Endothelial cell of umbilical vein (primary cell): ENCODE data around the gene CCNT2. TPM values are rescaled to one million over a fixed set of nuclear protein-coding genes. Genes with fewer than 3 reads are reported as not detected.

Source experiments
- BruUV-seq: library from RNA; stranded (reverse); fragments of 400-500 nt; replicated peaks from 2 replicates; lab custom pipeline; 2021; lab: Mats Ljungman, UMichigan
- CTCF ChIA-PET: fragments of 300-600, 350-600 bp; sonication (Branson Sonifier 250); formaldehyde crosslinking; loops from one replicate; lab custom pipeline; 2021; ENCODE audit warnings: antibody characterized with exemption, inconsistent platforms; lab: Charles Lee
- POLR2A ChIA-PET: fragments of 300-600, 350-600 bp; sonication (Branson Sonifier 250); formaldehyde crosslinking; loops from one replicate; lab custom pipeline; 2021; ENCODE audit warnings: antibody characterized with exemption, inconsistent platforms; lab: Charles Lee
- DNase-seq: peaks from one replicate; pipeline ENCODE4 v3.0.0-alpha.2; 2011; ENCODE audit warnings: low read depth, low spot score
- FAIRE-seq: peaks from 2 replicates; lab custom pipeline; 2011; peaks lifted over from hg19 to GRCh38; lab: Jason Lieb, UNC
- H2AFZ ChIP-seq: 2 replicates; pipeline ENCODE4 v1.6.0; 2012; ENCODE audit warnings: low read depth, low read length, control low read depth, inconsistent platforms
- H3K27ac ChIP-seq: 2 replicates; pipeline ENCODE4 v1.5.1; 2011; ENCODE audit warnings: low read depth, mild to moderate bottlenecking, control low read depth, low read length, moderate library complexity; ENCODE audit not compliant: insufficient read depth
- H3K27me3 ChIP-seq, 2 experiments: 2 replicates each; pipeline versions ENCODE4 v1.6.0 to v1.6.1; 2011; ENCODE audit warnings: low read length in 2 of 2, mixed read lengths in 1 of 2; ENCODE audit not compliant: control insufficient read depth in 2 of 2, insufficient read depth in 2 of 2
- H3K36me3 ChIP-seq, 2 experiments: 2 replicates in 1 of 2; 3 replicates in 1 of 2; pipeline ENCODE4 v1.5.1; 2011; ENCODE audit warnings: low read length in 2 of 2, mild to moderate bottlenecking in 1 of 2, moderate library complexity in 1 of 2; ENCODE audit not compliant: control insufficient read depth in 2 of 2, insufficient read depth in 2 of 2; ENCODE audit errors: extremely low read depth in 1 of 2
- H3K4me1 ChIP-seq: 3 replicates; pipeline ENCODE4 v1.5.1; 2011; ENCODE audit warnings: mild to moderate bottlenecking, low read length; ENCODE audit not compliant: control insufficient read depth, insufficient read depth; ENCODE audit errors: extremely low read depth
- H3K4me2 ChIP-seq: 2 replicates; pipeline ENCODE4 v1.6.1; 2011; ENCODE audit warnings: low read length, control low read depth, mixed read lengths; ENCODE audit not compliant: insufficient read depth
- H3K4me3 ChIP-seq, 3 experiments: fragments of 200-600 bp in 1 of 3; sonication (generic), shearing (Covaris generic) in 1 of 3; replicated peaks in 1 of 3; 2 replicates each; pipeline ENCODE4 v1.5.1; 2011 to 2016; ENCODE audit warnings: control low read depth in 3 of 3, low read length in 3 of 3, mild to moderate bottlenecking in 2 of 3, inconsistent platforms in 1 of 3, low read depth in 1 of 3, moderate library complexity in 1 of 3; ENCODE audit not compliant: insufficient read depth in 1 of 3
- H3K79me2 ChIP-seq: 2 replicates; pipeline ENCODE4 v1.6.0; 2012; ENCODE audit warnings: low read length, inconsistent platforms; ENCODE audit not compliant: control insufficient read depth, insufficient read depth
- H3K9ac ChIP-seq: replicated peaks from 2 replicates; pipeline ENCODE3; 2011; ENCODE audit warnings: low read length, control low read depth; ENCODE audit not compliant: insufficient read depth; ENCODE audit errors: extremely low read depth
- H3K9me1 ChIP-seq: replicated peaks from 3 replicates; pipeline ENCODE4 v1.6.0; 2011; ENCODE audit warnings: mild to moderate bottlenecking, low read length; ENCODE audit not compliant: control insufficient read depth, insufficient read depth; ENCODE audit errors: extremely low read depth
- H3K9me3 ChIP-seq: replicated peaks from 2 replicates; pipeline ENCODE4 v1.5.1; 2012; ENCODE audit warnings: low read length, inconsistent platforms; ENCODE audit not compliant: control insufficient read depth, insufficient read depth
- H4K20me1 ChIP-seq: replicated peaks from 2 replicates; pipeline ENCODE3; 2011; ENCODE audit warnings: mild to moderate bottlenecking, low read length; ENCODE audit not compliant: control insufficient read depth, insufficient read depth; ENCODE audit errors: extremely low read depth
- EZH2 ChIP-seq: IDR thresholded peaks from 2 replicates; pipeline ENCODE4 v1.6.1; 2012; ENCODE audit warnings: borderline replicate concordance, low read depth, mild to moderate bottlenecking, moderate library complexity, low read length, inconsistent platforms; ENCODE audit not compliant: severe bottlenecking
- FOS ChIP-seq: IDR thresholded peaks from 2 replicates; pipeline ENCODE4 v1.6.1; 2011; ENCODE audit warnings: mild to moderate bottlenecking, low read length, moderate library complexity, borderline replicate concordance; ENCODE audit not compliant: insufficient read depth
- GATA2 ChIP-seq: IDR thresholded peaks from 2 replicates; pipeline ENCODE4 v1.7.0; 2011; ENCODE audit warnings: low read depth, mild to moderate bottlenecking, moderate library complexity, mixed read lengths, low read length; ENCODE audit not compliant: insufficient read length, insufficient read depth
- JUN ChIP-seq: IDR thresholded peaks from 2 replicates; pipeline ENCODE4 v1.6.1; 2011; ENCODE audit warnings: borderline replicate concordance, low read depth; ENCODE audit not compliant: insufficient read length, insufficient read depth
- MYC ChIP-seq: IDR thresholded peaks from one replicate; pipeline ENCODE4 v1.6.1; 2011; ENCODE audit warnings: mild to moderate bottlenecking, low read depth, low read length
- POLR2A ChIP-seq: IDR thresholded peaks from 2 replicates; pipeline ENCODE4 v1.6.1; 2012; ENCODE audit warnings: low read depth, mild to moderate bottlenecking, control low read depth, low read length
- POLR2AphosphoS5 ChIP-seq: IDR thresholded peaks from 2 replicates; pipeline ENCODE4 v1.6.1; 2012; ENCODE audit warnings: low read depth, mild to moderate bottlenecking, control low read depth, low read length, moderate library complexity; ENCODE audit not compliant: insufficient read depth
- dilution Hi-C: fragments of 300-500 bp; cut with MboI; formaldehyde crosslinking; loops from one replicate; pipeline ENCODE4 v1.15.0; 2019; ENCODE audit warnings: low sequenced_read_pairs; ENCODE audit not compliant: extremely low pct_ligation_motif_present
- intact Hi-C: fragments of 100-400 bp; cut with micrococcal nuclease; formaldehyde crosslinking; loops from one replicate; pipeline ENCODE4 v1.10.0; 2022
- polyA plus RNA-seq, 4 experiments: library from polyadenylated mRNA; depleted of rRNA in 3 of 4; stranded (reverse) in 3 of 4; unstranded in 1 of 4; fragments of >200 nt; gene quantifications; 2 replicates each; pipeline versions ENCODE4 v1.2.1 to v1.2.3, GENCODE V29; 2011 to 2012; ENCODE audit warnings: missing spikeins in 1 of 4
- total RNA-seq: library from RNA; stranded (reverse); gene quantifications from 2 replicates; pipeline ENCODE4 v1.2.3, GENCODE V29; 2021
- TF ChIP-seq, protein P1 (sequence below), 2 donors: IDR thresholded peaks; 1 replicate in 1 of 2; 2 replicates in 1 of 2; pipeline ENCODE4 v1.5.1; 2011; ENCODE audit warnings: low read length in 2 of 2, mild to moderate bottlenecking in 2 of 2, moderate library complexity in 2 of 2, control low read depth in 1 of 2, inconsistent platforms in 1 of 2, low read depth in 1 of 2; ENCODE audit not compliant: insufficient read depth in 1 of 2; ENCODE audit errors: extremely low read depth in 1 of 2
- TF ChIP-seq, protein P2 (sequence below): IDR thresholded peaks from 2 replicates; pipeline ENCODE4 v1.6.1; 2011; ENCODE audit not compliant: insufficient read depth, insufficient read length

Gene CCNT2
- total and polyA plus RNA-seq, 2 donors (not counting 3 experiments of a cell fraction or from before 2014, with no cell fraction given): 10.3 to 35.5 TPM

DNA sequence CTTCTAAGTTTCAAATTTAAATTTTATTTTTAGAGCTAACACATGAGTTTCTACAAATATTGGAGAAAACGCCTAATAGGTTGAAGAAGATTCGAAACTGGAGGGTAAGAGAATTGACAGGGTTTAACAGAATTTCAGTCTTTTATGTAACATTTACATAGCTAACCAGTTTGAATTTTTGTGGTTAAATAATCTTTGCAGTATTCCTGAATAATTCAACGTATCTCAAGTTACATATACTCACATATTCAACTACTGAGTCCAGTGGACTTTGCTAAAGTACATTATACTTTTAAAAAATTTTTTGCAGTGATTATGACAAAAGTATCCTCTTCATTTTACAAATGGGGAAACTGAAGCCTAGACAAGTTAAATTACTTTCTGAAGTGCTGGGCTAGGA, 34.0 kb downstream of the CCNT2 start:
- CTCF ChIA-PET: interaction anchor here (1.5 to 1.6 kb wide), 2 partner anchors 10 to 37 kb away, joined by 3 read pairs; no protein-coding TSS in a partner anchor
- POLR2A ChIA-PET: no interaction called here
- peaks cover 17 to 27% of the 10 kb centered on the region in 2 experiments for H3K36me3 ChIP-seq

DNA sequence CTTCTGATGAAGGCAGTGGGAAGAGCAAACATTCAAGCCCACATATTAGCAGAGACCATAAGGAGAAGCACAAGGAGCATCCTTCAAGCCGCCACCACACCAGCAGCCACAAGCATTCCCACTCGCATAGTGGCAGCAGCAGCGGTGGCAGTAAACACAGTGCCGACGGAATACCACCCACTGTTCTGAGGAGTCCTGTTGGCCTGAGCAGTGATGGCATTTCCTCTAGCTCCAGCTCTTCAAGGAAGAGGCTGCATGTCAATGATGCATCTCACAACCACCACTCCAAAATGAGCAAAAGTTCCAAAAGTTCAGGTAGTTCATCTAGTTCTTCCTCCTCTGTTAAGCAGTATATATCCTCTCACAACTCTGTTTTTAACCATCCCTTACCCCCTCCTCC, 35.4 kb downstream of the CCNT2 start:
- Histone ChIP-seq H3K36me3 (peaks cover 16 to 24% of the 10 kb centered on the region in 2 experiments), H3K27me3 (no peaks in the 10 kb centered on the region), H3K4me2 (no peak overlapping the region), H3K9me3 (no peaks in the 10 kb centered on the region), H3K4me1 (no peaks in the 10 kb centered on the region), H3K9me1 (no peaks in the 10 kb centered on the region), H3K27ac (no peak overlapping the region), H3K79me2 (peaks cover 8% of the 10 kb centered on the region), H4K20me1 (peaks cover 2% of the 10 kb centered on the region), H3K9ac (no peak overlapping the region), H2AFZ (no peak overlapping the region), H3K4me3 (no peak overlapping the region)
- ChIA-PET POLR2A (no interaction called here), CTCF (interaction anchor here (1.6 kb wide), 1 partner anchor 35 kb away, joined by 3 read pairs; no protein-coding TSS in a partner anchor)
- dilution Hi-C loops: no loop called here
- intact Hi-C loops: no loop called here
- no peak for TF ChIP-seq POLR2A
- TF ChIP-seq EZH2: no peak
- no peak for TF ChIP-seq MYC
- TF ChIP-seq GATA2: no peak
- TF ChIP-seq FOS: no peak
- TF ChIP-seq POLR2AphosphoS5: no peak
- no peak for TF ChIP-seq JUN
- TF ChIP-seq, protein P1, sequence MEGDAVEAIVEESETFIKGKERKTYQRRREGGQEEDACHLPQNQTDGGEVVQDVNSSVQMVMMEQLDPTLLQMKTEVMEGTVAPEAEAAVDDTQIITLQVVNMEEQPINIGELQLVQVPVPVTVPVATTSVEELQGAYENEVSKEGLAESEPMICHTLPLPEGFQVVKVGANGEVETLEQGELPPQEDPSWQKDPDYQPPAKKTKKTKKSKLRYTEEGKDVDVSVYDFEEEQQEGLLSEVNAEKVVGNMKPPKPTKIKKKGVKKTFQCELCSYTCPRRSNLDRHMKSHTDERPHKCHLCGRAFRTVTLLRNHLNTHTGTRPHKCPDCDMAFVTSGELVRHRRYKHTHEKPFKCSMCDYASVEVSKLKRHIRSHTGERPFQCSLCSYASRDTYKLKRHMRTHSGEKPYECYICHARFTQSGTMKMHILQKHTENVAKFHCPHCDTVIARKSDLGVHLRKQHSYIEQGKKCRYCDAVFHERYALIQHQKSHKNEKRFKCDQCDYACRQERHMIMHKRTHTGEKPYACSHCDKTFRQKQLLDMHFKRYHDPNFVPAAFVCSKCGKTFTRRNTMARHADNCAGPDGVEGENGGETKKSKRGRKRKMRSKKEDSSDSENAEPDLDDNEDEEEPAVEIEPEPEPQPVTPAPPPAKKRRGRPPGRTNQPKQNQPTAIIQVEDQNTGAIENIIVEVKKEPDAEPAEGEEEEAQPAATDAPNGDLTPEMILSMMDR (IDR thresholded peaks at IDR 0.05; ENCODE audit: extremely low read depth in 1 of 2, insufficient read depth in 1 of 2, low read depth in 1 of 2, low read length in 2 of 2): no peak
- TF ChIP-seq, protein P2, sequence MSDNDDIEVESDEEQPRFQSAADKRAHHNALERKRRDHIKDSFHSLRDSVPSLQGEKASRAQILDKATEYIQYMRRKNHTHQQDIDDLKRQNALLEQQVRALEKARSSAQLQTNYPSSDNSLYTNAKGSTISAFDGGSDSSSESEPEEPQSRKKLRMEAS: no peak
- FAIRE-seq: no peak
- no TSS peak for BruUV-seq
- DNase-seq: no peak

More for the DNA sequence above, 34.0 kb downstream of the CCNT2 start:
- FAIRE-seq (no peak), DNase-seq (no peak)
- Histone ChIP-seq H3K9ac (no peak overlapping the region), H3K4me3 (no peak overlapping the region), H4K20me1 (peaks cover 2% of the 10 kb centered on the region), H3K9me3 (no peaks in the 10 kb centered on the region), H3K4me1 (no peaks in the 10 kb centered on the region), H3K4me2 (no peak overlapping the region), H3K9me1 (no peaks in the 10 kb centered on the region), H3K27ac (no peak overlapping the region), H2AFZ (no peak overlapping the region), H3K27me3 (no peaks in the 10 kb centered on the region), H3K79me2 (peaks cover 10% of the 10 kb centered on the region)
- dilution Hi-C loops: no loop called here
- TF ChIP-seq GATA2 (no peak), POLR2A (no peak), EZH2 (no peak)
- intact Hi-C loops: no loop called here
- BruUV-seq: no TSS peak
